Fibroblast of pulmonary artery (primary cell): Measurements from ENCODE around the gene SH3PXD2A.

Experiments
- DNase-seq: peaks from one replicate; pipeline ENCODE4 v3.0.0-alpha.2; 2010; ENCODE audit warnings: low read depth
- H3K4me3 ChIP-seq: replicated peaks from 2 replicates; pipeline ENCODE4 v1.5.1; 2011; ENCODE audit warnings: low read depth, mild to moderate bottlenecking, control low read depth, low read length, moderate library complexity
- CTCF ChIP-seq: IDR thresholded peaks from 2 replicates; pipeline ENCODE4 v1.5.1; 2011; ENCODE audit warnings: mild to moderate bottlenecking, control low read depth, low read length, inconsistent platforms; ENCODE audit errors: missing control alignments

The SH3PXD2A gene

GRCh38 chr10:103568505-103568904 lies 286.9 kb downstream of the SH3PXD2A start:
- no peak for DNase-seq
- no peak for TF ChIP-seq CTCF
- H3K4me3 ChIP-seq: no peak overlapping the region

- DNase-seq: no peak
- H3K4me3 ChIP-seq: no peak overlapping the region
- TF ChIP-seq CTCF: no peak
Observed at GRCh38 chr10:103566536-103566935, 288.8 kb downstream of the SH3PXD2A start.

GRCh38 chr10:103564776-103565520 lies 290.4 kb downstream of the SH3PXD2A start:
- DNase-seq: peak; percentile 20
- peak; percentile 65 for TF ChIP-seq CTCF
- no peak overlapping the region for H3K4me3 ChIP-seq

GRCh38 chr10:103564116-103564501 lies 291.3 kb downstream of the SH3PXD2A start:
- no peak overlapping the region for H3K4me3 ChIP-seq
- TF ChIP-seq CTCF: no peak

GRCh38 chr10:103563231-103564115 lies 291.9 kb downstream of the SH3PXD2A start:
- no peak for TF ChIP-seq CTCF
- no peak overlapping the region for H3K4me3 ChIP-seq
- DNase-seq: no peak

More at GRCh38 chr10:103564116-103564501, 291.3 kb downstream of the SH3PXD2A start:
- DNase-seq: no peak

- DNase-seq: no peak
- H3K4me3 ChIP-seq: no peak overlapping the region
- no peak for TF ChIP-seq CTCF
Observed at GRCh38 chr10:103562383-103562782, 293.0 kb downstream of the SH3PXD2A start.
